GM18526 (cell line): ENCODE results near the gene ELF5.

ENCODE experiments used
- POLR2A ChIP-seq: IDR thresholded peaks from 3 replicates; pipeline ENCODE4 v1.6.1; 2011; ENCODE audit not compliant: insufficient read length; ENCODE audit errors: extremely low read depth

Gene ELF5

GRCh38 chr11:34433899-34434298, 79.7 kb downstream of the ELF5 start:
- TF ChIP-seq POLR2A = no peak

DNA sequence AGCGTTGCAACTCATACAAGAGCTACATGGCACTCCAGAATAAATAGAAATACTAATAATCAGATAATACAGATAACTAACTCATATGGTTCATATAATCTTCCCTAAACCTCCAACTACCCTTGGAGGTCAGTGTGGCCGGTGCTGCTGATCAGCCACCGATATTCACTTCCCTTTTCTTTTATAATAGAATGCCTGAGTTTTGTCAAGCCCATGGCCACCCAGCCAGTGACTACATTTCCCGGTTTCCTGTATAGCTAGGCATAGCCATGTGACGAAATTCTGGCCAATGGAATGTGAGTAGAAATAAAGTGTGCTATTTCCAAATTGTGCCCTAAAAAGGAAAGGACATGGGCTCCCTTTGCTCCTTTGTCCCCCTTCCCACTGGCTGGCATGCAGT, 80.8 kb downstream of the ELF5 start:
- no peak for TF ChIP-seq POLR2A

DNA sequence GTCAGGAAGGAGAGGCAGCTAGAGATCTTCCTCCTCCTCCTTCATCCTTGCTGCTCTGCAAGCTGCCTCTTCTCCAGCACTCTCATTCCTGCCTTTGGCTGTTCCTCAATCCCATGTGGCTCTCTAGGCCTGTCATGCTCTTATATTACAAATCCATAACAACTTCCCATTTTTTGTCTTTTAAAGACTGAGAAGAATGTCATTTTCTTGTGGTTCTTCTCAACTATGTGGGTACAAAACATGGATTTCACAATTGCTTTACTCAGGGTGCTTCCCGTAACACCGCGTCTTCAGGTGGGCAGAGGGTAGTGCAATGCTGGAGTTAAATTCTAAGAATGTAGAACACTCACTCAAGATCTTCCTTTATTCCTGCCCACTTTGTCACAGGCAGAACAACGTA, 81.6 kb downstream of the ELF5 start:
- TF ChIP-seq POLR2A = no peak
